ENCODE data around the gene SRRM2.
A peak's percentile ranks its signal among the peaks of the same experiment; 100 is the strongest.

SRRM2 gene

GRCh38 chr16:2778630-2778958 is 26.2 kb downstream of the SRRM2 start:
- no peak for DNase-seq

GRCh38 chr16:2779151-2779920 is 26.9 kb downstream of the SRRM2 start:
- no peak for DNase-seq

GRCh38 chr16:2779978-2780898 is 27.8 kb downstream of the SRRM2 start:
- DNase-seq: no peak

- DNase-seq: no peak
Measured at GRCh38 chr16:2782583-2783351, 30.3 kb downstream of the SRRM2 start.

- no peak for DNase-seq
Measured at GRCh38 chr16:2783581-2784357, 31.3 kb downstream of the SRRM2 start.

GRCh38 chr16:2784358-2785100 is 32.1 kb downstream of the SRRM2 start:
- DNase-seq: no peak

GRCh38 chr16:2785101-2785991 is 32.9 kb downstream of the SRRM2 start:
- peak in 1 of 4 experiments; percentile 46 for DNase-seq

- DNase-seq: no peak
Measured at GRCh38 chr16:2786061-2786825, 33.8 kb downstream of the SRRM2 start.

- DNase-seq: no peak
Measured at GRCh38 chr16:2786826-2787151, 34.4 kb downstream of the SRRM2 start.

- no peak for DNase-seq
Measured at GRCh38 chr16:2787406-2787805, 35.0 kb downstream of the SRRM2 start, which contains the start of gene PRSS33. TSS of gene PRSS33 (minus strand) at chr16:2787560. CDS start at chr16:2786547, 1,013 bp downstream.

- DNase-seq: no peak
Measured at GRCh38 chr16:2787961-2788360, 35.5 kb downstream of the SRRM2 start.

- DNase-seq: no peak
Measured at GRCh38 chr16:2790631-2791030, 38.2 kb downstream of the SRRM2 start.

- DNase-seq: no peak
Measured at GRCh38 chr16:2791174-2791573, 38.7 kb downstream of the SRRM2 start.

- DNase-seq: no peak
Measured at GRCh38 chr16:2792940-2793339, 40.5 kb downstream of the SRRM2 start.

GRCh38 chr16:2795395-2796143 is 43.1 kb downstream of the SRRM2 start:
- DNase-seq: no peak

GRCh38 chr16:2798723-2799204 is 46.3 kb downstream of the SRRM2 start:
- DNase-seq: no peak

- DNase-seq: no peak
Measured at GRCh38 chr16:2799205-2799858, 46.9 kb downstream of the SRRM2 start.

GRCh38 chr16:2799859-2800226 is 47.4 kb downstream of the SRRM2 start:
- no peak for DNase-seq
